Erythroblast (primary cell): ENCODE results near the gene PPP1R8.

Source experiments
- GATA1 ChIP-seq: IDR thresholded peaks from 2 replicates; pipeline ENCODE4 v1.6.1; 2011; ENCODE audit warnings: low read depth, mild to moderate bottlenecking, control low read depth, low read length, moderate library complexity
- POLR2A ChIP-seq: IDR thresholded peaks from 2 replicates; pipeline ENCODE4 v1.6.1; 2011; ENCODE audit warnings: mild to moderate bottlenecking, low read length

DNA sequence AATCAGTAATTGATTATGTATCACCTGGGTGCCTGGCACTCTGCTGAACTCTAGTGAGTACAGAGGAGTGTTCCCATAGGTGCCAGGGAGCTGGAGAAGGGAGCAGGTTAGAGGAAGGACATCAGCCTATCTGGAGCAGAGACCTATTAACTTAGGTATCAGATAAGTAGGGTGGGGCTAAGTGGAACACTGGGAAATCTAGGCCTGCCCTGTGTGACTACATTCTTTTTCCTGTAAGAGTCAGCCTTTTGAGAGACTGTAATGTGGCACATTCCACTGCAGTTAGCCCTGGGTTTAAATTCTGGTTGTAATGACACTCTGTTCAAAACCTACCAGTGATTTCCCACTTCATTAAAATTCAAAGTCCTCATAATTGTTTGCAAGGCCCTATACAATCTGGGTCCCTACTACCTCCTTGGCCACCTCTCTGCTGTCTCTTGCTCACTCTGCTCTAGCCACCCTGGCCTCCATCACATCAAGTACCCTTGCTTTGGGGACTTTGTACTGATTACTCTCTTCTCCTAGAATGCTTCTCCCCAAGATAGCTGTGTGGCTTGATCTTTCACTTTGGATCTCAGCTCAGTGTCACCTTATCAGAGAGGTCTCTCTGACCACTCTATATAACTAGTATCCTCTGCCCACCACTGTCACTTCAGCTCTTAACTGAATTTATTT is 44.7 kb upstream of the PPP1R8 start:
- TF ChIP-seq POLR2A (no peak), GATA1 (no peak)
